Activated CD8-positive, alpha-beta memory T cell treated with anti-CD3 and anti-CD28 coated beads for 48 hours (primary cell): ENCODE measurements around the gene NEUROD1.

Experiments used
- DNase-seq, 3 experiments: peaks; one replicate each; pipeline ENCODE4 v3.0.0-alpha.2; 2020; ENCODE audit warnings: low read depth in 2 of 3, low spot score in 2 of 3

The NEUROD1 gene

GRCh38 chr2:181680937-181681811, 857 bp upstream of the NEUROD1 start:
- no peak for DNase-seq

- no peak for DNase-seq
These were observed 755 bp downstream of the NEUROD1 start for GRCh38 chr2:181679544-181679979.

- no peak for DNase-seq
These were observed 1.3 kb downstream of the NEUROD1 start for GRCh38 chr2:181678861-181679543.

GRCh38 chr2:181677912-181678586, 2.3 kb downstream of the NEUROD1 start:
- peak in 1 of 3 experiments; percentile 17 for DNase-seq

GRCh38 chr2:181675254-181675653, 5.1 kb downstream of the NEUROD1 start:
- DNase-seq: no peak

GRCh38 chr2:181674461-181674860, 5.9 kb downstream of the NEUROD1 start:
- DNase-seq: no peak

GRCh38 chr2:181673173-181673572, 7.1 kb downstream of the NEUROD1 start:
- DNase-seq: no peak

GRCh38 chr2:181672255-181673008, 7.9 kb downstream of the NEUROD1 start:
- DNase-seq: no peak

- DNase-seq: no peak
These were observed 9.7 kb downstream of the NEUROD1 start for GRCh38 chr2:181670632-181671031.

GRCh38 chr2:181667234-181667633, 13.1 kb downstream of the NEUROD1 start:
- no peak for DNase-seq

GRCh38 chr2:181662287-181662686, 18.0 kb downstream of the NEUROD1 start:
- DNase-seq: no peak

GRCh38 chr2:181660181-181660580, 20.1 kb downstream of the NEUROD1 start:
- DNase-seq: no peak

- no peak for DNase-seq
These were observed 21.9 kb downstream of the NEUROD1 start for GRCh38 chr2:181658444-181658843.

GRCh38 chr2:181657379-181657778, 22.9 kb downstream of the NEUROD1 start:
- DNase-seq: no peak

GRCh38 chr2:181656450-181657291, 23.6 kb downstream of the NEUROD1 start, which contains the start of gene CERKL:
Gene CERKL (minus strand): TSS chr2:181657105. CDS start chr2:181657006, 99 bp downstream.
- no peak for DNase-seq

- DNase-seq: no peak
These were observed 24.8 kb downstream of the NEUROD1 start for GRCh38 chr2:181655519-181655918.

- no peak for DNase-seq
These were observed 30.8 kb downstream of the NEUROD1 start for GRCh38 chr2:181649436-181649979.

GRCh38 chr2:181648478-181649155, 31.7 kb downstream of the NEUROD1 start:
- no peak for DNase-seq

GRCh38 chr2:181646415-181646987, 33.8 kb downstream of the NEUROD1 start:
- no peak for DNase-seq
